H4 (cell line): ENCODE data around the gene HIP1R. TPM values are rescaled to one million over a fixed set of nuclear protein-coding genes. Genes with fewer than 3 reads are reported as not detected.
A peak's percentile ranks its signal among the peaks of the same experiment; 100 is the strongest.

Source experiments
- DNase-seq: peaks from one replicate; pipeline ENCODE4 v3.0.0-alpha.2; 2015; ENCODE audit warnings: low spot score
- total RNA-seq: library from RNA; depleted of rRNA; stranded (reverse); fragments of >200 nt; shearing (Covaris generic); gene quantifications from 2 replicates; pipeline ENCODE4 v1.2.3, GENCODE V29; 2014

The HIP1R gene
- total RNA-seq, 1 experiment from 2014 or later, result 25.6 TPM

DNA sequence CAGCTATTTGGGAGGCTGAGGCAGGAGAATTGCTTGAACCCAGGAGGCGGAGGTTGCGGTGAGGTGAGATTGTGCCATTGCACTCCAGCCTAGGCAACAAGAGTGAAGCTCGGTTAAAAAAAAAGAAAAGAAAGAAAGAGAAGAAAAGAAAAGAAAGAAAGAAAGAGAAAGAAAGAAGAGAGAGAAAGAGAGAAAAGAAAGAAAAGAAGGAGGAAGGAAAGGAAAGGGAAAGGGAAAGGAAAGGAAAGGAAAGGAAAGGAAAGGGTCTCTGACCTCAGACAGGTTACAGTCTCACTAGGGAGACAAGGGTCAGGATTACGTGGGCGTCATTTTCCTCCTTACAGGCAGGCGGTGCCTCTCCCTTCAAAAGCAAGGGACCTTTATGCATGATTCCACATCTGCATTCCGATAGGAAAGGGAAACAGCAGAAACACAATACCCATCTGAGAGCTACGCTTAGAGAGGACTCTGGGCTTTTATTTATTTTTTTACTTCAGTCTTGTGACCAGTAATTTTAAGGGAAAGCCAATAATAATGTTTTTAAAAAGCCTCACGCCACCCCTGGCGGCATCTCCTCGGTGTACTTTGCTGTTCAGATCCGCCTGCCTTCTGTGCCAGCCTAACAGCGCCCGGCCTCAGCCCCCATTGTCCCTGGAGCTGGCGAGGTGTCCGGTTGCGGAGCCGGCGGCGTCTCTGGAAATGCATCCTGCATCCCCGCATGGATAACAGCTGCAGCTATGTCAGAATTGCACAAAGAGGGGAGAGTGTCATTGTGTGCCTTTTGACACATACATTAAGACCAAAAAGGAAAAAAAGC is 945 bp upstream of the HIP1R start:
- peak; percentile 70 for DNase-seq

DNA sequence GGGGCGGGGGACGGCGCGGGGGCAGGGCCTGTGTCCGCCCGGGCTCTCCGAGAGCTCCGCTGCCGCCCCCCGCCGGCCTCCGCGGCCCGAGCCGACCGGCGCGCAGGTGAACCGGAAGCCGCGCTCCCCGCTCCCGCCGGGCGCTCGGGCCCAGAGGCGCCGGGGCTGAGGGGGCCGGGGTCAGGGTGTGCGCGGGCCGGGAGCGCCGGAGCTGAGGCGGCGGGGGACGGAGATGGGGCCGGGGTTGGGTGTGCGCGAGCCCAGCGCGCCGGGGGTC is 431 bp downstream of the HIP1R start:
- no peak for DNase-seq

DNA sequence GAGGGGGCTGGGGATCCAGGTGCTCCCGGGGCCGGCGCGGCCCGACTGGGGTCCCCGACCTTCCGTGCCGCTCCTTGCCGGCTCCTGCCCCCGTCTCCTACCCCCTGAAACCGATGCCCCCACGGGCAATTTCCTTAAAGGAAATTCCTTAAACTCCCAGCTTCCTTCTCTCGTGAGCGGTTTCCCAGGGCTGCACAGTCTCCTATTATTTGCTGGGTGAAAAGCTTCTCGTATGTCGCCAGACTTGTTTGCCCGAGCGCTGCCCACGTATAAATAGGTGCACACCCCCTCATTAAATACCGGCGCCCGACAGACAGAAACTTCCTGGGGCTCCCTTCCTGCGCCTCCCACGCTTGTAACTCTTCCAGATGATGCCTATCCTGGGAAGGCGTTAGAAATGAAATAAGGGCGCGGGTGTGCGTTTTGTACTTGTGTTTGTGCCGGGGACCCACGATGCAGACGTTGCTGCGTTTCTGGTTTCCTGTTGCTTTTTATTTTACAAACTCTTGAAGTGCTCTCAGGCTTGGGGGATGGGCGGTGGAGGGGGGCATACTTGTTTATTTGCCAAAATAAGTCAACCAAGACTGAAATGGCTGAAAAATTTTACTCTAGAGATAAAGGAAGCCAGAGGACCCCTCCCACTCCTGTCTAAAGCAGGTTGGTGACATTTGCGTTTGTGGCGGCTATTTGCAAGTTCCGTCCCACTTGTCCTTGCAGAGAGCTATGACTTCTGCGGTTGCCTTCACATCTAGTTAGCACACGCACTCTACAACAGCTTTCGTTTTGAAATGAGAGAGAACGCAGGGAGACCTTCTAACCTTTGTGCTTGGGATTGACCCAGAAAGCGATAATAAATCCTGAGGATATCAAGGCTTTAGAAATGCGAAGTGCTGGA is 1.0 kb downstream of the HIP1R start:
- no peak for DNase-seq

DNA sequence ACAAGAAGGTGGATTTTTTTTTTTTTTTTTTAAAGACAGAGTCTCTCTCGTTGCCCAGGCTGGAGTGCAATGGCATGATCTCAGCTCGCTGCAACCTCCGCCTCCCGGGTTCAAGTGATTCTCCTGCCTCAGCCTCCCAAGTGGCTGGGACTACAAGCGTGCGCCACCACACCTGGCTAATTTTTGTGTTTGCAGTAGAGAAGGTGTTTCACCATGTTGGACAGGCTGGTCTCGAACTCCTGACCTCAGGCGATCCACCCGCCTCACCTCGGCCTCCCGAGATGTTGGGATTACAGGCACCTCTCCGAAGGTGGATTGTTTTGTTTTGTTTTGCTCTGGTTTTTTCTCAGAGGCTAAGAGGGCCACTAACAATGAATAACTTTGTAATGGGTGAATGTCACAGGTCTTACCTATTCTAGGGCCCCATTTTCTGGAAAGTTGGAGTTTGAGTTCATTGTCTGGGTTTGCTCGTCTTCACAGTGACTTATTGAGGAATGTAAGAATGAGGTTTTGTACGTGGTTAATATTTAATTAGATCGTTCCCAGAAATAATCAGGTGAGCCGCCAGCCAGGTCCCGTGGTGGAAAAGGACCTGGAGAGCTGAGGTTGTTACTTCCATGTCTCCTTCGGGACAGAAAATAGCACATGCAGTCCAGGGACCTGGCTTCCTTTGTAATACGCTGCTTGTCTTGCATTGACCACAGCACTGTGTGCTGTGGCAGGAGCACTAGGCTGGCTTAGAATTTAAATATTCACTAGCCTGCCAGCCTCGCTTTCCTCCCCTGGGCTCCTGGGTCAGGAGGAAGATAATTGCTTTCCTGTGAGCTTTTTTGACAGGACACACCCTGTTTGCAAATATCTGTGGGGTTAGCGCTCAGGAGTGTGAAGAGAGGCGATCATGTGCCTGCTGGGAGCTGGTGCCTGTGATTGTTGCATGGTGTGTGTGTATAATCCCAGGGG is 2.3 kb downstream of the HIP1R start:
- DNase-seq, result no peak

DNA sequence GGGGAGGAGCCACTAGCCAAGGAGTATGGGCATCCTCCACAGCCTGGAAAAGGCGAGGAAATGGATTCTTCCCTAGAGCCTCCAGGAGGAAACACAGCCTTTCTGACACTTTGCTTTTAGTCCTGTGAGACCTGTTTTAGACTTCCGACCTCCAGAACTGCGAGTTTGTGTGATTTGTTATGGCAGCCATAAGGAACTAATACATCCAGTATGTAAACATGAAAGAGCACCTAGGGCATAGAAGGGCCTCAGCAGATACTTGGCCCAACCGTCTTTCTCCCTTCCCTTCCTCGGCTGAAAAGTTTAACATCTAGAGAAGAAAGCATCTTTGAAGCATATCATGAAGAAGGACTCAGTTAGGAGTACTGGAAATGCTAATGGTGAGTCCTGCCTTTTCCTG is 3.6 kb downstream of the HIP1R start:
- DNase-seq, result no peak

DNA sequence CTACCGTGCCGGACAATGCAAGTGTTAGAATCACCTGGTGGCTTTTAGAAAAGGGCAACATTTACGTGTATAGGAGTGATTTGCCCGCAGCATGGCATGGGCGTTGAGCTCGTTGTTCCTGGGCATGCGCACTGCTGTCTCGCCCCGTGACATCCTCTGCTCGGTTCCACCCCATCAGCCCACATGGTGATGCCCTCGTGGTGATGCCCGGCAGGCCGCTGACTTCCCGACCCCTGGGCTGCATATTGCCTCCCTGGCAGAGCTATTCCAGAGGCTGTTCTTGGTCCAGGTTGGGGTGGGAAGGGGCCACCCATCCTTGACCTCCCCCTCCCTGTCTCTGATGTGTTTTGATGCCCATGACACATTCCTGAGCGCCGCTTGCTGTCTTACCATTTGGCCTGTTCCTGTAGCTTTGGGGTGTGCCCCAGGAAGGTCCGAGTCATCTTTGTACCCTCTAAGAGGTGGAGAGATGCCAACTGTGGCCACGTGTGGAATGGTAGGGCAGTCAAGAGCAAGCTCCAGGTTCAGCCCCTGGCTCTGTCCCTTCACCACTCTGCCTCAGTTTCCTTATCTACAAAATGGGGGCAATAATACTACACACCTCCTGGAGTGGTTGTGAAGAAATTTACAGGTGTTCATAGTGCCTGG is 4.8 kb downstream of the HIP1R start:
- DNase-seq, result no peak

DNA sequence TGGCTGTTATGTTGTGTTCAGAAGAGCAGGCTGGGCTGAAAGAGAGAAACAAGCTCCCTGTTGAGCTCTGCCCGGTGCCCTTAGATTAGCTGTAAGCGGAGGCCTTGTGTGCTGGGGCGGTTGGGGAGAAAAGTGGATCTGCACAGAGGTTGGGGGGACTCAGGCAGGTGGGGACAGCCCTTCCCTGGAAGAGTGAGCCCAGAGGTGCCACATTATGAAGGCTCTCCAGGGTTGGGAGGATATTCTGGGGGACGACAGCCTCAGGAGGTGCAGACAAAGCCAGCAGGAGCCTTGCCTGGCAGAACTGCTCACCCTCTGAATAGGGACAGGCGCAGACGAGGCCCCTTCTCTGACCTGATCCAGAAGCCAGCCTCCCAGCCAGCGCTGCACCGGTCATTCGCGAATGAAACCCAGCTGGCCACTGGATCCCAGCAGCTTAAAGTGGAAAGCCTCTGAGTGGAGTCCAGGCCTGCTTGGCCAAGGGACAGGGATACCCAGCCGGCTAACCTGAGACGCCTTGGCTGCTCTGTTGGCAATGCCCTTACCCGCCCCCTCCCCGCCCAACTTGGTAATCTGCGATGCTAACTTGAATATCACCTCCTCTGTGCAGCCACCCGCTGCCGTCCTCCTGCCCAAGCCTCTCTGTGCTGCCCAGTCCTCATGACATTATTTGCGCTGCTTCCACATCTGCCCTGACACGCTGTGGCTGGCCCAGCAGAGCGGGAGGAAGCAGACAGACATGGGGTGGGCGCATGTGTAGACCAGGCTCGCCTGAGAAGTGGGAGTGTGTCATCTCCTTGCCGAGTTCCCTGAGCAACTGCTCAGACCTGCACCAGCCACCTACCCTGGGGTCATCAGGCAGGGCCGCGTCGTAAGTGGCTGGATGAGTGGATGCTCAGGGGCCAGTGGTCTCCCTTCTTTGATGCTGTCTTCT is 5.6 kb downstream of the HIP1R start:
- DNase-seq, result no peak

DNA sequence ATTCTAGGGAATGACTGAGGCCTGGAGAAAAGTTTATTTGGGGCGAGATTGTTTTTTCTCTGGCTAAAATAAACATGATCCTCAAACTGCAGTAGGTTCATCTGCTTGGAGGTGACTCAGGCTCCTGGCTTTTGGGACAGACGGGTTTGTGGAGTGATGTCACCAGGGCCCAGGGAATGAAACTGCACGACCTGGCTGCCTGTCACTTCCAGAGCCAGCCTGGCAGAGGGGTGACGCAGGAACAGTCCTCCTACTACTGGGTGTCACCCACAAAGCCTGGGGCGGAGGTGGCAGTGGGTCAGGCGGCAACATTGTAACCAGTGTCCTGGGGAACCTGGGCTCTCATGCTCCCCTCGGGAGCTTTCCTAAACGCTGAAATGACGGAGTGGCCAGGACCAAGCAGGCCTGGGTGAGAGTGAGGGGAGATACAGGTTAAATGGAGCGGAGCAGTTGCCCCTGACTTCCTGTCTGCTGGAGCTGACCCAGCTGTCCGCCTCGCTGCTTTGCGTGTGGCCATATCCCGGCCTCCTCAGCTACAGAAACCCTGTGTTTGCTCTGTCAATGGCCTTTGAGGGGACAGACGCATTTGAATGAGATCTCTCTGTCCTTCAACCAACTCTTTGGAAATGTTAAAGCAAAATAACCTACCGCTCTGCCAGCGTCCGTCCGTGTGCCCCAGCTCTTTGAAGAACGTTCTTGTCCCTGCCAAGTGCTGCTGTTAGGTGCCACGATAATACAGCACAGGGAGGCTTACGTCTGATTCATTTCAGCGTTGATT is 6.5 kb downstream of the HIP1R start:
- DNase-seq, result peak; percentile 74

DNA sequence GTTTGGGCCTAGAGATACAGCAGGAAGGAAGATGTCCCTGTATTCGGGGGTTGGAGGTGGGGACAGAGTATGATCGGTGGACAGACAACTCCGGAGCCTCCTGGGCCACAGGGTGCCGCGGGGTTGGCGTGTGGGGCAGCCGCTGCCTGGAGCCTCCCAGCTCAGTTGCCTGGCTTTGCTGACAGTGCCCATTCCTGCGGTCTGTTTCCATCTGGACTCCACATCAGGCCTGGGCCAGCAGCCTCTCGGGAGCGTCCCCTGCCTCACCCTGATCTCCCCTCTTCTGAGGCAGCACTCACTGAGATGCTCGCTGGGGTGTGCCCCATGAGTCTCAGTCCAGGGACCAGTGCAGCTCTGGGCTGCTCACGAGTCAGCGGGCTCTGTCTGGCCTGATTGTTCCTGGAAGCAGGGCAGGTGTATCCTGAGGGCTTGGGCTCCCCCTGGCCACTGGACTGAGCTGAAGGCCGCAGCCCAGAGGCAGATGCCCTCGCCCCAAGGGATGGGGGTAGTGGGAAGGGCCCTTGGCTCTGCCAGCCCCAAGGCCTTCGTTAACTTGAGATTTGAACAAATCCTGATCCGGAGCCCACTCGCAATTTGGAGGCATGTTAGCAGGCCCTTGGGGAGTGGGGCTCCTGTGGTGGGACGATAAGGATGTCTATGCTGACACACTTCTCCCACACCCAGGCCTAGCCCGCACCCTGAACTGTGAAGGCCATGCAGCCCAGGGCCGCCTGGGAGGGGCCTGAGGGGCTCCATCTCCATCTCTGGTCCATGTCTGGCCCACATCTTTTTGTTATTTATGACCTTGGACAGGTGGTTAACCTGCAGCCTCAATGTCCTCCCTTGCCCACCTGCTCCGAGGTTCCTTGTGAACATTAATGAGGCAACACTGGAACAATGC is 7.5 kb downstream of the HIP1R start:
- DNase-seq, result no peak

DNA sequence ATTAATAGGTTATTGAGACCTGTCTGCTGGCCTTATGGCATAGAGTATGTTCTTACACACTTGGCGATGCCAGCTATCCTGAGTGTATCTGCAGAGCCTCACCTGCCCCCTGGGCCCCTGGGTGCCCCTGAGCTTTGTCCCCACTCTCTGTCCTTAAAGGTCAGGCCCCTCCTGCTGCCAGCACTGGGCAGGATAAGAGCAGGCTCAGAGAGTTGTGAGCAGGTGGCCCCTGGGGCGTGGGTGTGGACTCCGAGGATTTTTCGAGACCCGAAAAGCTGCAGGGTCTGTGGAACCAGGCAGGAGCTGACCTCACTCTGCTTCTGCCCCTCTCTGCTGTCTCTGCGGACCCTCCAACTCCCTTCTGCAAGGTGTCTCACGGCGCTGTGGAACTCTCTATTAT is 8.2 kb downstream of the HIP1R start:
- no peak for DNase-seq

DNA sequence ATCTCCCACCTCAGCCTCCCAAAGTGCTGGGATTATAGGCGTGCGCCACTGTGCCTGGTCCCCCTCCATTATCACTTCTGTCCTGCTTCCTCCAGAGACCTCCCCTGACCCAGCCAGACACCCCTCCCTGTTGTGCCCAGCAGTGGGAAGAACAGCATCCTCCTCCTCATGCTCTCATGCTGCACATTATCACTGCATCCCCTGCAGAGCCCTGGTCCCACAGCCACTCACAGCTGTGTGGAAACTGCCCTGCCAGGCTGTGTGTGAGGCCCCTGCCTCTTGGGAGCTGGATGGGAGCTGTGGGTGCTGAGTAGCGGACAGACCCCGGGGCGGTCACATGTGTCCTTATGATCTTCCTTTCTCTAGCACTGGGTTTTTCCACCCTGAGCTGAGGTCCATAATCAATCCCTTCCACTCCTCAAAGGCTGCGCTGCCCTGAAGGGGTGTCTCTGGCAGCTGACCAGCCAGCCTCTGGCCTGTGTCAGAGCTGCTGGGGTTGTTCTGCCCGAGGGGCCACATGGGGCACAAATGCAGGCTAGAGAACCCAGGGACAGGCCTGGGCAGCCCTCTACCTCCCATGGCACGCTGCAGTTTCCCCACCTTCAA is 9.2 kb downstream of the HIP1R start:
- DNase-seq, result no peak

DNA sequence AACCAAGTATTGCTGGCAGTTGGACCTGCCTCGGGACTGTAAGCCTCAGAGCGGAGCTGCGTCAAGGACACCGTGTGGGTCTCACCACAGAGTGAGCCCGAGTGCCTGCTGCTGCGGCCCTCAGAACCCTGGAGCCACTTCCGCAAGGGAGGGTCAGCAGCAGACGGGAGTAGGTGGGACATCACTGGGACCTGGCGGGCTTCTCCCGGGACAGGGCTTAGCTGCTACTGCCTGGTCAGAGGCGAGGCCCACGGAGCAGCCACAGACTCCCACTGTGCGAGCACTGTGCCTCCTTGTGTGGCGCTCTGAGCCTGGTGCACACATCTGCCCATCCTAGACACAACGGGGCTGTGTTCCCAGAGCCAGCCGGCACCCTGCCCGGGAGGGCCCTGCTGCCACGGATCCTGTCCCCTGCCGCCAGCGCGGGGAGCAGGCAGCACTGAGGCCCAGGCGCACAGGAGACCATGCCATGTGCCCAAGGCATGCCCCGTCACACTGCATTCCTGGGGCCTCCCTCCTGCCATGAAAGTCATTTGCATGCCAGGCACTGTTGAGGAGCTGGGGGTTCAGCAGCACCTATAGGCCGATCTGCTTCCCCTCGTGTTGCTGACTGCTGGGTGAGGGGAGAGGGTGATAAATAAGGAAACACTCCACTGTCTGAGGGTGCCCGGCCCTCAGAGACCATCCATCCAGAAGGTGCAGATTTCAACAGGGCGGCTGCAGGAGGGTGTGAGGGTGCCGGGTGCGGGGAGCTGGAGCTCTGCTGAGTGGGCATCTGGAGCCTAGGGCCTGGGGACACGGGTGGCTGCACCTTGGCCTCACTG is 10.0 kb downstream of the HIP1R start:
- no peak for DNase-seq

DNA sequence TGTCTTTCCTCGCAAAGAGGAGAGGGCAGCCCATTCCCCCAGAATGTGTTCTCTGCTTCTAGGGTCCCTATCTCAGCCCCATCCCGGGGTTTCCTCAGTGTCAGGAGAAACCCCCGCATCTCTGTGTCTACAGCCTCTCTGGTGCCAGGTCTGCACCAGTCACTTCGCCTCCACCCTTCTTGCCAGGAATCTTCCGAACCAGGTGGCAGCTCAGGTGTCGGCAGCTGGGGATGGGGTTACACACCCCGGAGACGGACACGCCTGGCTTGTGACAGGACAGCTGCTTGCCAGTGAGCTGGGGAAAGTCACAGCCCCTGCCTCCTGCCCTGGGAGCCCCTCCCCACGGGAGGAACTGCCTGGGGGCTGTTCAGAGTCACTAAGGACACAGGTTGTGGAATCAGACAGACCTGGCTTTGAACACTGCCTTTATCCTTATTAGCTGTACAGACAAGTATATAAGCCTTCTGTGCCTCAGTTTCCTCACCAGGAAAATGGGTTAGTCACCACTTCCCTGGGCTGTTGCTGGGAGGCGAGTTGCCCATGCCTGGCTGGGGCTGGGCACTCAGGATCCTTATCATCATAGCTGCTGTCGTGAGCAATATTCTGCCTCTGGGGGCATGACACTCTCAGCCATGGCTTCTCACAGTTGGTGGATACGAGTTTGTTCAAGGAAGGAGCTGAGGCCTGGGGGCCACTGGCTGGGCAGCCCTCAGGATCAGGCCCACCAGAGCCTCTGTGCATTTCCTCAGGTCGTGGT is 10.8 kb downstream of the HIP1R start:
- no peak for DNase-seq

DNA sequence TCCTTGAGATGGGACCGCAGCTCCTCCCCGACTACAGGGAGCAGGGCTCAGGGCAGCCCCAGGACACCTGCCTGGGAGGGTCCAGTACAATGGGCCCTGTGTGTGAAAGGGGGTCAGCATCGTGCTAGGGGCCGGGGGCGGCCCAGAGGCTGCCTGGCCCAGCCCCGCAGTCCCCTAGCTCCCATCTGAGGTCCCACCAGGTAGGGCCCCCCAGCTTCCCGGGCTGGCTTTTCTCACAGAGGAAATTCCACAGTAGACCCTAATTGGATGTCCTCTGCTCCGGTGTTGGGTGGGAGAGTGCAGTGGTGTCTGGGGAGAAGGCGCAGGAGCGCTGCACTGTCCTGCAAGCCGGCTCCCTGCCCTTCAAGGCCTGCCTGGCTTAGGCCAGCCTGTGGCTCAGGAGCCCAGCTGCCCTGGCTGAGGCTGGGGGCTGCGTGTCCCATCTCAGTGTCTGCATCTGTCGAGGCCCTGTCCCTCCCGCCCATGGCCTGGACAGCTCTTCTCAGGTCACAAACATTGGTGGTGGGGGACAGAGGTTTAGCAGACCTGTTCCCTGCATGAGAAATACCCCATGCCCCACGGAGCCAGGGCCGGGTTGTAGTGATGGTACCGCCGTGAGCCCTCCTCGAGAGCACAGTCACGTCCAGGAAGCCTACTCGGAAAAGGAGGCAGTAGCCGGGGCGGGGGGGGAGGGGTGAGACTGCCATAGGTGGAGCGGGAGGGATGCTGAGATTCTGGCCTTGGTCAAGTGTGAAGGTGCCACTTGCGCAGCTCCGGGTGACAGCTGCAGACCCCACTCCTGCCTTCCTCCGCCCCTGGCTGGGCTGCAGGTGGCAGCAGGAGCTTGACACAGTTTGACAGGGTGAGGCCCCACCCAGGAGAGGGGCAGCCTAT is 11.6 kb downstream of the HIP1R start:
- no peak for DNase-seq

DNA sequence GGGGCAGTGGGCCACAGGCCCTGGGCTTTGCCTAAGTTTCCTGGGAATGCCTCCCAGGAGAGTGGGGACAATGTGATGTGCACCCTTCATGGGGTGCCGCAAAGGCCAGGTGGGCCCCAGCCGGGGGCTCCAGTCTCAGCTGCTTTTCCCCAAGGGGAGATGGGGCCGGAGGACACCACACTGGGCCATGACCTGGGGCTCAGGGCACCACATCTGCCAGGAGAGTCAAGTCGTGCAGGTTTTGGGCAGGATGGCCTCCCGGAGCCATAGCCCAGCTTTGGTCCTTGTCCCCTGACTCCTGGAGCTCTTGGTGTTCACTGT is 12.2 kb downstream of the HIP1R start:
- DNase-seq, result no peak
